ENCODE results near the gene PNPLA1. TPM values are rescaled to one million over a fixed set of nuclear protein-coding genes. Genes with fewer than 3 reads are reported as not detected.

PNPLA1 gene
- total RNA-seq: not detected

GRCh38 chr6:36269834-36270705, at the start of gene PNPLA1:
TSS of gene PNPLA1 (plus strand) at chr6:36270060. CDS start at chr6:36270460, 400 bp downstream.
- CTCF ChIA-PET: no interaction called here
- POLR2A ChIA-PET: no interaction called here

- POLR2A ChIA-PET: no interaction called here
These were observed 49.6 kb upstream of the PNPLA1 start for GRCh38 chr6:36220226-36220625.

GRCh38 chr6:36221674-36222073, 48.2 kb upstream of the PNPLA1 start:
- CTCF ChIA-PET: interaction anchor here (0.7 kb wide), 1 partner anchor 13 kb away, joined by 3 read pairs; no protein-coding TSS in a partner anchor
- POLR2A ChIA-PET: no interaction called here

More at GRCh38 chr6:36220226-36220625, 49.6 kb upstream of the PNPLA1 start:
- CTCF ChIA-PET: no interaction called here

GRCh38 chr6:36222924-36223323, 46.9 kb upstream of the PNPLA1 start:
- ChIA-PET CTCF (no interaction called here), POLR2A (no interaction called here)

GRCh38 chr6:36223706-36224105, 46.2 kb upstream of the PNPLA1 start:
- CTCF ChIA-PET: no interaction called here
- POLR2A ChIA-PET: no interaction called here

GRCh38 chr6:36224918-36225461, 44.9 kb upstream of the PNPLA1 start:
- POLR2A ChIA-PET: no interaction called here
- CTCF ChIA-PET: no interaction called here

GRCh38 chr6:36226438-36227047, 43.3 kb upstream of the PNPLA1 start:
- ChIA-PET POLR2A (no interaction called here), CTCF (no interaction called here)

GRCh38 chr6:36227379-36228228, 42.3 kb upstream of the PNPLA1 start:
- ChIA-PET POLR2A (no interaction called here), CTCF (no interaction called here)

- CTCF ChIA-PET: interaction anchor here (0.9 kb wide), 1 partner anchor 73 kb away, joined by 4 read pairs; no protein-coding TSS in a partner anchor
- POLR2A ChIA-PET: no interaction called here
These were observed 40.6 kb upstream of the PNPLA1 start for GRCh38 chr6:36229223-36229622.

GRCh38 chr6:36230371-36230770, 39.5 kb upstream of the PNPLA1 start:
- CTCF ChIA-PET: no interaction called here
- POLR2A ChIA-PET: no interaction called here

- POLR2A ChIA-PET: no interaction called here
- CTCF ChIA-PET: interaction anchor here (0.5 kb wide), 1 partner anchor 119 kb away, joined by 4 read pairs; no protein-coding TSS in a partner anchor
These were observed 37.7 kb upstream of the PNPLA1 start for GRCh38 chr6:36232172-36232571.

GRCh38 chr6:36235309-36235708, 34.6 kb upstream of the PNPLA1 start:
- POLR2A ChIA-PET: no interaction called here
- CTCF ChIA-PET: no interaction called here

- CTCF ChIA-PET: no interaction called here
- POLR2A ChIA-PET: no interaction called here
These were observed 34.0 kb upstream of the PNPLA1 start for GRCh38 chr6:36235862-36236261.

- ChIA-PET POLR2A (no interaction called here), CTCF (no interaction called here)
These were observed 30.1 kb upstream of the PNPLA1 start for GRCh38 chr6:36239774-36240173.

GRCh38 chr6:36241728-36242127, 28.1 kb upstream of the PNPLA1 start:
- ChIA-PET CTCF (no interaction called here), POLR2A (no interaction called here)

- CTCF ChIA-PET: interaction anchor here (0.7 kb wide), 1 partner anchor 71 kb away, joined by 4 read pairs; no protein-coding TSS in a partner anchor
- POLR2A ChIA-PET: no interaction called here
These were observed 27.7 kb upstream of the PNPLA1 start for GRCh38 chr6:36242161-36242560.

- POLR2A ChIA-PET: no interaction called here
- CTCF ChIA-PET: interaction anchor here (0.7 kb wide), 1 partner anchor 70 kb away, joined by 4 read pairs; no protein-coding TSS in a partner anchor
These were observed 27.2 kb upstream of the PNPLA1 start for GRCh38 chr6:36242626-36243025.

- POLR2A ChIA-PET: no interaction called here
- CTCF ChIA-PET: interaction anchor here (0.7 kb wide), 1 partner anchor 1104 kb away, joined by 3 read pairs; no protein-coding TSS in a partner anchor
These were observed 26.2 kb upstream of the PNPLA1 start for GRCh38 chr6:36243562-36244212.

- POLR2A ChIA-PET: no interaction called here
These were observed 25.1 kb upstream of the PNPLA1 start for GRCh38 chr6:36244641-36245280.

More at GRCh38 chr6:36244641-36245280, 25.1 kb upstream of the PNPLA1 start:
- CTCF ChIA-PET: no interaction called here

Data from activated CD8-positive, alpha-beta memory T cell treated with anti-CD3 and anti-CD28 coated beads for 36 hours (primary cell).